ENCODE measurements around the gene TEX51.

- no peak for TF ChIP-seq EGR1 (IDR thresholded peaks at IDR 0.05)
- TF ChIP-seq MAX (IDR thresholded peaks at IDR 0.05) = no peak
- no peak for TF ChIP-seq RAD21 (IDR thresholded peaks at IDR 0.05; ENCODE audit: low read depth)
- no peak for TF ChIP-seq TCF12 (IDR thresholded peaks at IDR 0.05; ENCODE audit: low read depth)
- TF ChIP-seq, protein P1, sequence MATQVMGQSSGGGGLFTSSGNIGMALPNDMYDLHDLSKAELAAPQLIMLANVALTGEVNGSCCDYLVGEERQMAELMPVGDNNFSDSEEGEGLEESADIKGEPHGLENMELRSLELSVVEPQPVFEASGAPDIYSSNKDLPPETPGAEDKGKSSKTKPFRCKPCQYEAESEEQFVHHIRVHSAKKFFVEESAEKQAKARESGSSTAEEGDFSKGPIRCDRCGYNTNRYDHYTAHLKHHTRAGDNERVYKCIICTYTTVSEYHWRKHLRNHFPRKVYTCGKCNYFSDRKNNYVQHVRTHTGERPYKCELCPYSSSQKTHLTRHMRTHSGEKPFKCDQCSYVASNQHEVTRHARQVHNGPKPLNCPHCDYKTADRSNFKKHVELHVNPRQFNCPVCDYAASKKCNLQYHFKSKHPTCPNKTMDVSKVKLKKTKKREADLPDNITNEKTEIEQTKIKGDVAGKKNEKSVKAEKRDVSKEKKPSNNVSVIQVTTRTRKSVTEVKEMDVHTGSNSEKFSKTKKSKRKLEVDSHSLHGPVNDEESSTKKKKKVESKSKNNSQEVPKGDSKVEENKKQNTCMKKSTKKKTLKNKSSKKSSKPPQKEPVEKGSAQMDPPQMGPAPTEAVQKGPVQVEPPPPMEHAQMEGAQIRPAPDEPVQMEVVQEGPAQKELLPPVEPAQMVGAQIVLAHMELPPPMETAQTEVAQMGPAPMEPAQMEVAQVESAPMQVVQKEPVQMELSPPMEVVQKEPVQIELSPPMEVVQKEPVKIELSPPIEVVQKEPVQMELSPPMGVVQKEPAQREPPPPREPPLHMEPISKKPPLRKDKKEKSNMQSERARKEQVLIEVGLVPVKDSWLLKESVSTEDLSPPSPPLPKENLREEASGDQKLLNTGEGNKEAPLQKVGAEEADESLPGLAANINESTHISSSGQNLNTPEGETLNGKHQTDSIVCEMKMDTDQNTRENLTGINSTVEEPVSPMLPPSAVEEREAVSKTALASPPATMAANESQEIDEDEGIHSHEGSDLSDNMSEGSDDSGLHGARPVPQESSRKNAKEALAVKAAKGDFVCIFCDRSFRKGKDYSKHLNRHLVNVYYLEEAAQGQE (IDR thresholded peaks at IDR 0.05; ENCODE audit: low read depth) = no peak
- no peak for TF ChIP-seq TAF1 (IDR thresholded peaks at IDR 0.05; ENCODE audit: low read depth)
- TF ChIP-seq YY1 (IDR thresholded peaks at IDR 0.05; ENCODE audit: low read depth) = no peak
- TF ChIP-seq FOXM1 (IDR thresholded peaks at IDR 0.05; ENCODE audit: borderline replicate concordance, low read depth) = no peak
- no peak for TF ChIP-seq CREB1 (IDR thresholded peaks at IDR 0.05; ENCODE audit: low read depth)
- no peak for TF ChIP-seq EP300 (IDR thresholded peaks at IDR 0.05; ENCODE audit: borderline replicate concordance)
- TF ChIP-seq ZBTB7A (IDR thresholded peaks at IDR 0.05; ENCODE audit: low read depth) = no peak
Observed at GRCh38 chr2:126913329-126913728, 14.6 kb downstream of the TEX51 start.
